Right lobe of liver (tissue), 6 donors: ENCODE results near the gene CATSPER1. TPM values are rescaled to one million over a fixed set of nuclear protein-coding genes. Genes with fewer than 3 reads are reported as not detected.

Experiments used
- ATAC-seq, 4 donors: fragments of 200-7000 bp; cut with Tn5 transposase; one replicate each; pipeline ENCODE4 v1.9.1; 2020; ENCODE audit warnings: mild to moderate bottlenecking in 4 of 4, moderate library complexity in 4 of 4
- DNase-seq, 3 donors: peaks; one replicate each; pipeline ENCODE4 v3.0.0-alpha.2; 2020
- H3K27ac ChIP-seq, 3 donors: fragments of 200-600 bp; one replicate each; pipeline ENCODE4 v1.8.0; 2022
- H3K27me3 ChIP-seq, 2 donors: fragments of 200-600 bp; one replicate each; pipeline ENCODE4 v1.8.0; 2022
- H3K36me3 ChIP-seq, 4 donors: fragments of 200-600 bp; sonication (generic) in 1 of 4; one replicate each; pipeline versions ENCODE4 v1.5.1 to v1.8.0; 2017 to 2022; ENCODE audit warnings: control low read depth in 1 of 4
- H3K4me1 ChIP-seq, 4 donors: fragments of 200-600 bp; sonication (generic) in 1 of 4; one replicate each; pipeline versions ENCODE4 v1.5.1 to v1.8.0; 2017 to 2022; ENCODE audit warnings: control low read depth in 1 of 4
- H3K4me3 ChIP-seq, 3 donors: fragments of 200-600 bp; one replicate each; pipeline ENCODE4 v1.8.0; 2022
- H3K9me3 ChIP-seq, 4 donors: fragments of 200-600 bp; sonication (generic) in 1 of 4; one replicate each; pipeline versions ENCODE4 v1.5.1 to v1.8.0; 2017 to 2022; ENCODE audit warnings: control low read depth in 1 of 4
- POLR2A ChIP-seq: fragments of 450-650 bp; IDR thresholded peaks from one replicate; pipeline ENCODE4 v1.6.1; 2017; ENCODE audit warnings: antibody characterized with exemption, mild to moderate bottlenecking
- WGBS: methylation state at CpG from one replicate; pipeline ENCODE4 v1.1.6; 2018; ENCODE audit warnings: low coverage, low lambda C conversion rate; ENCODE audit not compliant: insufficient coverage; ENCODE audit errors: missing lambda C conversion rate; 5-methylcytosine and 5-hydroxymethylcytosine counted together
- intact Hi-C, 2 donors: fragments of 100-400 bp; cut with DNase I; formaldehyde crosslinking; loops; one replicate each; pipeline versions ENCODE4 v1.11.2 to v1.14.1; 2022
- total RNA-seq, 6 experiments: library from RNA; depleted of rRNA in 2 of 6; stranded (reverse); fragments of >200 nt in 2 of 6; fragmentation: NEBNext Ultra II Directional in 3 of 6; extraction: Animal tissue kit (Norgen Biotek cat#: 25700) in 3 of 6; gene quantifications; one replicate each; pipeline versions ENCODE4 v1.1.0 to v1.2.4, GENCODE V29; 2016 to 2023
- TF ChIP-seq, protein P1 (sequence below), 4 donors: fragments of 200-600 bp in 3 of 4; fragments of 450-650 bp in 1 of 4; IDR thresholded peaks; one replicate each; pipeline versions ENCODE4 v1.5.1 to v1.8.0; 2016 to 2022; ENCODE audit warnings: antibody characterized with exemption in 4 of 4, mild to moderate bottlenecking in 2 of 4
- donor health status: DM: no; HTN: yes; CAD: no.
- donor health status: DM: no; HTN: no; CAD: no.
- donor health status: DM: no; HTN: no; CAD: no.
- donor health status: DM: no; HTN: yes; CAD: no.
- donor health status: DM: no; HTN: yes; CAD: no.

CATSPER1 gene
- total RNA-seq, 6 experiments from 2014 or later, result not detected

GRCh38 chr11:65968600-65969482, 57.4 kb downstream of the CATSPER1 start:
- DNase-seq (no peak), ATAC-seq (peak in 1 of 4 donors; percentile 31)
- Histone ChIP-seq H3K4me1 (peaks cover 0 to 3% (median 0%) of the 10 kb centered on the region in 4 donors), H3K27ac (no peak overlapping the region), H3K4me3 (no peak overlapping the region), H3K27me3 (no peaks in the 10 kb centered on the region), H3K9me3 (no peaks in the 10 kb centered on the region), H3K36me3 (peaks cover 0 to 65% (median 21%) of the 10 kb centered on the region in 4 donors)
- intact Hi-C loops, result no loop called here
- TF ChIP-seq, protein P1, sequence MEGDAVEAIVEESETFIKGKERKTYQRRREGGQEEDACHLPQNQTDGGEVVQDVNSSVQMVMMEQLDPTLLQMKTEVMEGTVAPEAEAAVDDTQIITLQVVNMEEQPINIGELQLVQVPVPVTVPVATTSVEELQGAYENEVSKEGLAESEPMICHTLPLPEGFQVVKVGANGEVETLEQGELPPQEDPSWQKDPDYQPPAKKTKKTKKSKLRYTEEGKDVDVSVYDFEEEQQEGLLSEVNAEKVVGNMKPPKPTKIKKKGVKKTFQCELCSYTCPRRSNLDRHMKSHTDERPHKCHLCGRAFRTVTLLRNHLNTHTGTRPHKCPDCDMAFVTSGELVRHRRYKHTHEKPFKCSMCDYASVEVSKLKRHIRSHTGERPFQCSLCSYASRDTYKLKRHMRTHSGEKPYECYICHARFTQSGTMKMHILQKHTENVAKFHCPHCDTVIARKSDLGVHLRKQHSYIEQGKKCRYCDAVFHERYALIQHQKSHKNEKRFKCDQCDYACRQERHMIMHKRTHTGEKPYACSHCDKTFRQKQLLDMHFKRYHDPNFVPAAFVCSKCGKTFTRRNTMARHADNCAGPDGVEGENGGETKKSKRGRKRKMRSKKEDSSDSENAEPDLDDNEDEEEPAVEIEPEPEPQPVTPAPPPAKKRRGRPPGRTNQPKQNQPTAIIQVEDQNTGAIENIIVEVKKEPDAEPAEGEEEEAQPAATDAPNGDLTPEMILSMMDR (IDR thresholded peaks at IDR 0.05), result no peak
- TF ChIP-seq POLR2A, result no peak
- 73% methylated on average over 8 of the region's 15 CpGs for WGBS

DNA sequence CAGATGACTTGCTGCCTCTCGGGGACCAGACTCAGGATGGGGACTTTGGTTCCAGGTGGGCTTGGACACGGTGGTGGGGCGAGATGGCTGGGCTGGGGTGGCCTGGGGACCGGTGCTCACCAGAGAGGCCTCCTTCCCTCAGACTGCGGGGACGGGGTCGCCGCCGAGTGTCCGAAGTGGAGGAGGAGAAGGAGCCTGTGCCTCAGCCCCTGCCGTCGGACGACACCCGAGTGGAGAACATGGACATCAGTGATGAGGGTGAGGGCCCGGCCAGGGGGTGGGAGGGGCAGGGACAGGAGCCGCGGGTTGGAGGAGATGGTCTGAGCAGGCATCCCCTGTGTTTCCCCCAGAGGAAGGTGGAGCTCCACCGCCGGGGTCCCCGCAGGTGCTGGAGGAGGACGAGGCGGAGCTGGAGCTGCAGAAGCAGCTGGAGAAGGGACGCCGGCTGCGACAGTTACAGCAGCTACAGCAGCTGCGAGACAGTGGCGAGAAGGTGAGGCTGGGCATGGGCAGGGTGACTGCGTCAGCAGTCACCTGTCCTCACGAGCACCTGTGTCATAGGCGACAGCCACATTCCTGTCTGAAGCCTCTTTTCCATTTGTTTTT, 58.8 kb downstream of the CATSPER1 start:
- Histone ChIP-seq H3K9me3 (no peaks in the 10 kb centered on the region), H3K36me3 (peaks cover 0 to 62% (median 20%) of the 10 kb centered on the region in 4 donors), H3K27ac (no peak overlapping the region), H3K4me1 (peaks cover 0 to 17% (median 7%) of the 10 kb centered on the region in 4 donors), H3K27me3 (no peaks in the 10 kb centered on the region), H3K4me3 (no peak overlapping the region)
- intact Hi-C loops, result no loop called here
- ATAC-seq, result no peak
- no peak for DNase-seq
- WGBS, result 94% methylated on average over 6 of the region's 30 CpGs
- TF ChIP-seq, protein P1 (IDR thresholded peaks at IDR 0.05), result no peak
- TF ChIP-seq POLR2A, result no peak

Other genes starting within 250 kb of the CATSPER1 start
- gene AP5B1, start 245.5 kb downstream of the CATSPER1 start, total RNA-seq, result 10 to 100 TPM in 3 of 6 experiments, 1 to 10 TPM in 3; 5.0 to 13.5 (median 9.7) TPM
- gene OVOL1, start 239.4 kb downstream of the CATSPER1 start, total RNA-seq, result not detected
- gene SNX32, start 192.5 kb downstream of the CATSPER1 start, total RNA-seq, result under 1 TPM in 3 of 6 experiments, not detected in 3; 0.16 to 0.37 (median 0.31) TPM
- 100 to 1,000 TPM; 219 to 503 (median 313) TPM for gene CFL1, start 168.3 kb downstream of the CATSPER1 start, total RNA-seq
- gene MUS81, start 166.0 kb downstream of the CATSPER1 start, total RNA-seq, result 10 to 100 TPM; 14.0 to 25.6 (median 19.7) TPM
- 10 to 100 TPM in 1 of 6 experiments, 1 to 10 TPM in 5; 5.1 to 13.9 (median 7.8) TPM for gene EFEMP2, start 153.7 kb downstream of the CATSPER1 start, total RNA-seq
- gene CTSW, start 146.6 kb downstream of the CATSPER1 start, total RNA-seq, result 1 to 10 TPM in 3 of 6 experiments, under 1 TPM in 3; 0.49 to 1.3 (median 1.0) TPM
- 10 to 100 TPM; 19.4 to 66.1 (median 23.3) TPM for gene FIBP, start 138.0 kb downstream of the CATSPER1 start, total RNA-seq
- 10 to 100 TPM in 2 of 6 experiments, 1 to 10 TPM in 4; 4.9 to 19.2 (median 6.6) TPM for gene CCDC85B, start 135.8 kb downstream of the CATSPER1 start, total RNA-seq
- 1 to 10 TPM in 1 of 6 experiments, under 1 TPM in 3, not detected in 2; 0.35 to 1.2 (median 0.89) TPM for gene FOSL1, start 126.1 kb downstream of the CATSPER1 start, total RNA-seq
- gene C11orf68, start 107.4 kb downstream of the CATSPER1 start, total RNA-seq, result 10 to 100 TPM in 4 of 6 experiments, 1 to 10 TPM in 2; 6.5 to 14.0 (median 12.4) TPM
- 10 to 100 TPM; 21.8 to 50.8 (median 32.6) TPM for gene DRAP1, start 107.1 kb downstream of the CATSPER1 start, total RNA-seq
- not detected for gene TSGA10IP, start 81.0 kb downstream of the CATSPER1 start, total RNA-seq
- gene SART1, start 64.7 kb downstream of the CATSPER1 start, total RNA-seq, result 10 to 100 TPM; 14.3 to 34.1 (median 20.6) TPM
- 10 to 100 TPM; 11.5 to 22.1 (median 13.1) TPM for gene EIF1AD, start 24.3 kb downstream of the CATSPER1 start, total RNA-seq
- gene BANF1, start 24.0 kb downstream of the CATSPER1 start, total RNA-seq, result 10 to 100 TPM; 30.2 to 96.9 (median 72.0) TPM
- not detected for gene CST6, start 14.5 kb downstream of the CATSPER1 start, total RNA-seq
- not detected for gene GAL3ST3, start 22.7 kb upstream of the CATSPER1 start, total RNA-seq
- 10 to 100 TPM; 52.2 to 85.4 (median 67.2) TPM for gene SF3B2, start 25.9 kb upstream of the CATSPER1 start, total RNA-seq
- 10 to 100 TPM in 4 of 6 experiments, 1 to 10 TPM in 2; 5.8 to 23.7 (median 12.5) TPM for gene PACS1, start 43.8 kb upstream of the CATSPER1 start, total RNA-seq
- 10 to 100 TPM in 1 of 6 experiments, 1 to 10 TPM in 5; 3.8 to 11.5 (median 6.3) TPM for gene KLC2, start 231.2 kb upstream of the CATSPER1 start, total RNA-seq
- 10 to 100 TPM; 52.3 to 69.0 (median 59.6) TPM for gene RAB1B, start 242.2 kb upstream of the CATSPER1 start, total RNA-seq